GM10847 (cell line): ENCODE measurements around the gene IL1RAPL2.

Experiments
- POLR2A ChIP-seq: IDR thresholded peaks from 2 replicates; pipeline ENCODE4 v1.6.1; 2011; ENCODE audit not compliant: insufficient read length; ENCODE audit errors: extremely low read depth

The IL1RAPL2 gene

GRCh38 chrX:105648732-105649131 is 1082.7 kb downstream of the IL1RAPL2 start:
- TF ChIP-seq POLR2A, result no peak

DNA sequence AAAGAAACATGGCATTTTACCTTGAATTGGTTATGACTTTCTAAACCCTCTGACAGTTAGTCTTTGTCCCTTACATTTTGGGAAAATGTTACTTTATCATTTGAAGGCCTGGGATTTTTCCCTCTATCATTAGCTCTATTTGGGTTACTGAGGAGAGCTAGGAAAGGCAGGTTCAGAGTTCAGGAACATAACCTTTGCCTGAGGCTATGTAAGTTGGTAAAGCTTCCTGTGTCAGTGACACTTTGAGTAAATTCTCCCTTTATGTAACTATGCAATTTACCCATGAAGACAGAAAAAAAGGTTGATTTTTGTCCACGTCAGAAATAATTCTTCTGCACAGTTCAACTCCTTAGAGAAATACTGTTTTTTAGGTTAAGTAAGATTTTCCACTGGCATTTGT is 1084.6 kb downstream of the IL1RAPL2 start:
- TF ChIP-seq POLR2A, result no peak

DNA sequence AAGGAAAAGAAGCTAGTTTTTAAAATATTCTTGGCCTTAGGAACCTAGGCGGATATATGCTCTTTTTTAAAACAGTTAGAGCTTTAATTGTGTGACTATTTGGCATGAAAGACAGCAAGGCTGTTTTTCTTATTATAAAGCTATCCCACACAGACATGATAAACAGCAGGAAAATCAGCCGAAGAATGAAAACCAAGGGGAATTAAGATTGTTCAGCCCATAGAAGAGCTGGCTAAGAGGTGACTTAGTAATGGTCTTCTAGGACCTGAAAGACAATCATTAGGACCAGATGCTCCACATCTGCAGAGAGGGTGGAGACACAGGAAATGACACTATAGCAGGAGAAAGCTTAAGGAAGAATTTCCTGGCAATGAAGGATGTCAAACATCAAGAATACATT is 1085.0 kb downstream of the IL1RAPL2 start:
- TF ChIP-seq POLR2A, result no peak

GRCh38 chrX:105653891-105654290 is 1087.9 kb downstream of the IL1RAPL2 start:
- no peak for TF ChIP-seq POLR2A

GRCh38 chrX:105658136-105658535 is 1092.1 kb downstream of the IL1RAPL2 start:
- TF ChIP-seq POLR2A, result no peak

- TF ChIP-seq POLR2A, result no peak
Measured at GRCh38 chrX:105662248-105662647, 1096.2 kb downstream of the IL1RAPL2 start.

DNA sequence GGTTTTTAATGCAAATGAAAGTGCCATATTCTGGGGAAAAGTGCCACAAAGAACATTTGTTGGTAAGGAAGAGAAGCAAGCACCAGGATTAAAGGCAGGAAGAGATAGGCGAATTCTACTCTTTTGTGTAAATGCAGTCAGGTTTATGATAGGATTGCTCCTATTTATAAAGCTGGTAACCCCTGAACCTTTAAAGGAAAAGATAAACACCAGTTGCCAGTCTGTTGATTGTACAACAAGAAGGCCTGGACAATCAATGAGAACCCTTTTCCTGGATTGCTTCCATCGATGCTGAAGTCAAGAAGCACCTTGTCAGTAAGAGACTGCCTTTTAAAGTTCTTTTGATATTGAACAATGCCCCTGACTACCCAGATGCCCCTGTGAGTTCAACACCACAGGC is 1098.2 kb downstream of the IL1RAPL2 start:
- no peak for TF ChIP-seq POLR2A

DNA sequence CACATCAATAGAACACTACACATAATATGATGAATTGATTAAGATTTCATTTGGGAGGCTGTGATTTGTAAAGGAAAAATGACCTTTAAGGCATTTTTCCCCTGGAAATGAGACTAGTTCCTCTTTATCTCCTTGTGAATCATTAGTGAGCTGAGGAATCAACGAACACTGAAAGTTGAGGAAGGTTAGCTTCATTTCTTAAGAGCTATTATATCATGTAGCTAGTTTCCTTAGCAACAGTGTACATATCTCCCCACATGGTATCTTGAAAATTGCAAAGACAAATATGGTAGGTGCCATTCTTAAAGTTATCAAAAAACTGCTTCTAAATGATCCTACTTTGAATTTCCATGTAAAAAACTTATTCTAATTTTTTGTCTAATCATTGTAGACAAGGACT is 1128.8 kb downstream of the IL1RAPL2 start:
- no peak for TF ChIP-seq POLR2A

- no peak for TF ChIP-seq POLR2A
Measured at GRCh38 chrX:105695451-105695850, 1129.5 kb downstream of the IL1RAPL2 start.

DNA sequence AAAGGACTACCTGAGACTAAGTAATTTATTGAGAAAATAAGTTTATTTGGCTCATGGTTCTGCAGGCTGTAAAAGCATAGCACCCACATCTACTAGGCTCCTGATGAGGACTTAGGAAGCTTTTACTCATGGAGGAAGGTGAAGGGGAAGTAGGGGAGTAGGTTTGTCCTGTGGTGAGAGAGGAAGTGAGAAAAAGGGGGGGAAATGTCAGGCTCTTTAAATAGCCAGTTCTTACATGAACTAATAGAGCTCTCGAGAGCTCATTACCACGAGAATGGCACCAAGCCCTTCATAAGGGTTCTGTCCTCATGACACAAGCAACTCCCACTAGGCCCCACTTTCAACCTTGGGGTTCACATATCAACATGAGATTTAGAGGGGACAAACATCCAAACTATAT is 1130.9 kb downstream of the IL1RAPL2 start:
- TF ChIP-seq POLR2A, result no peak

- TF ChIP-seq POLR2A, result no peak
Measured at GRCh38 chrX:105697984-105698781, 1132.2 kb downstream of the IL1RAPL2 start.

DNA sequence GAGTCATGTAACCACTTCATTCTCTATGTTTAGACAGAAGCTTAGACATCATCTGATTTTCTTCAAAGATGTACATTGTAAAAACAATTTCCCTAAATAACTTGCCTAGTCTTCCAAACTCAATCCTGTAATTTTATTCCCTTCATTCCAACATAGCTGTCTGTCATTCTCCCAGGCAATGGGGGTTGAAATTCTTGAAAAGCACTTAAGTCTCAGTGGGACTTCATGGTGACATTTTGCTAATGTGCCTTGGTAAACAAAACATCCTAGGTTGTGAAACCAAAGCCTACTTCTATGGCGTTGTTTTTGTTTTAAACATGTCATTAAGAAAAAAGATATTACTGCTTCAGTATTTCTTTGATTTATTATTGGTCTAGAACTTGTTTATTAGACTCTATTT is 1134.3 kb downstream of the IL1RAPL2 start:
- no peak for TF ChIP-seq POLR2A

DNA sequence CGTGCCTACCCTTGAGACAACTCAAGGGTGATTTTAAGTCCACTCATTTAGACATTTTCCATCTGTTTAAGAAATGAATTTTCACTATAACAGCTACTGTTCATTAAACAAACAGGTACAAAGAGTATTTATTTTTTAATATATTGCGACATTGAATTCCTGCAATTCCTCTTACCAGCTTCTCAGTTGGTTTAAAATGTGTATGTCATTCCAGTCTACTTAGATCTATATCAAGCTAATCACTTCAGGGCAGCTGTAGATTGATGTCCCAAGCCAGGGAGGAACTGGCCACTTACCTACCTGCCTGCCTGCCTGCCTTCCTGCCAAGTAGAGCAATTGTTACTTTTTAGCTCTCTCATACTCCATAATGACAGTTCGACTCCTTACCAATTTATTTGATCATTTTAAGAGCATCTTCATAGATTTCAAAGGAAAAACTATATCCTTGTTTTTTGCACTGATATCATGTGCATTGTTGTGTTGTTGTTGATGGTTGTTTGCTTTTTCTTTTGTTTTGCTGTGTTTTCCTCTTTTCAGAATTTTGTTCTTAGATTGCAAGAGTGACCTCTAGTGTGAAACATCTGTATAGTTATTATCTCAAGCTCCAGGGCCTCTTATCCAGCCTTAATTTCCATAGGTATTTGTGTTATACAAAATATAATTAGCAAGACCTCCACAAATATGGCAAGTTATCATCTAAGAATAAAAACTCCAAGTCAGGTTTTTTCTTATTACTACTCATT is 1135.5 kb downstream of the IL1RAPL2 start:
- no peak for TF ChIP-seq POLR2A

DNA sequence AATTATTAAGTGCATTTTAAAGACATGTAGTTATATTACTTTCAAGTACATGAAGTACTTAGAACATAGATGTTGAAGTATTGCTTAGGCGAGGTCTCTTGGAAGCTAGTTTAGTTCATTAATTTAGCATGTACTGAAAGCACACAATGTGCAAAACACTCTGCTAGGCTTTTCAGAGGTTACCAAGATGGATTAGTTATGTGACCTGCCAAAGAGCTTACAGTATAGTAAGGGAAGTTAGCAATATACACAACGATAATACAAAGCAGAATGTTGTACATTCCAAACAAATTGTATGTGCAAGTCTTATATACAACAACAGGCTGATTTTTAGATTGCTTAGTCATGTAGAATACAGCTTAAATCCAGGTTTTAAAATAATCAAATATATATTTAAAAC is 1137.9 kb downstream of the IL1RAPL2 start:
- no peak for TF ChIP-seq POLR2A

- TF ChIP-seq POLR2A, result no peak
Measured at GRCh38 chrX:105706041-105706440, 1140.0 kb downstream of the IL1RAPL2 start.

GRCh38 chrX:105711805-105712204 is 1145.8 kb downstream of the IL1RAPL2 start:
- no peak for TF ChIP-seq POLR2A
